HG02571 (cell line): ENCODE measurements around the gene HNRNPCL4.
"Not testable (repeated sequence)": the region's sequence is repeated elsewhere in the genome, so short reads cannot be mapped to it uniquely, and the experiment has no call there.

Experiments
- ATAC-seq: cut with Tn5 transposase; IDR thresholded peaks from one replicate; pipeline ENCODE4 v1.9.1; 2021; ENCODE audit warnings: mild to moderate bottlenecking, moderate library complexity; ENCODE audit not compliant: unreplicated experiment

The HNRNPCL4 gene

GRCh38 chr1:13165531-13165930, at the start of gene HNRNPCL4:
TSS of gene HNRNPCL4 (minus strand) at chr1:13165631. CDS start at chr1:13165467, 164 bp downstream.
- not testable (repeated sequence) for ATAC-seq

- not testable (repeated sequence) for ATAC-seq
These were observed 43.3 kb upstream of the HNRNPCL4 start for GRCh38 chr1:13208712-13209111.

GRCh38 chr1:13201309-13201708, 35.9 kb upstream of the HNRNPCL4 start, which contains the start of gene PRAMEF13:
TSS of gene PRAMEF13 (minus strand) at chr1:13201409. CDS start at chr1:13199589, 1,820 bp downstream.
- not testable (repeated sequence) for ATAC-seq

- not testable (repeated sequence) for ATAC-seq
These were observed 6.1 kb upstream of the HNRNPCL4 start, which contains the start of gene PRAMEF9 for GRCh38 chr1:13171548-13171947. TSS of gene PRAMEF9 (plus strand) at chr1:13171848. CDS start at chr1:13175281, 3,433 bp downstream.

- not testable (repeated sequence) for ATAC-seq
These were observed 9.5 kb downstream of the HNRNPCL4 start, which contains the start of gene PRAMEF26 for GRCh38 chr1:13155909-13156308. TSS of gene PRAMEF26 (minus strand) at chr1:13156009. CDS start at chr1:13153095, 2,914 bp downstream.

GRCh38 chr1:13116754-13117153, 48.7 kb downstream of the HNRNPCL4 start, which contains the start of gene HNRNPCL2:
TSS of gene HNRNPCL2 (minus strand) at chr1:13116854. CDS start at chr1:13116400, 454 bp downstream.
- ATAC-seq: not testable (repeated sequence)
